Gastrocnemius medialis (tissue), 4 donors: ENCODE measurements around the gene TPSG1.

Source experiments
- POLR2A ChIP-seq, 2 donors: fragments of 450-650 bp; IDR thresholded peaks; one replicate each; pipeline ENCODE4 v1.6.1; 2017; ENCODE audit warnings: antibody characterized with exemption in 2 of 2, mild to moderate bottlenecking in 2 of 2, moderate library complexity in 2 of 2
- TF ChIP-seq, protein P1 (sequence below), 5 experiments: fragments of 450-650 bp in 3 of 5; fragments of 200-600 bp in 2 of 5; sonication (generic) in 2 of 5; IDR thresholded peaks in 4 of 5; conservative IDR thresholded peaks in 1 of 5; 1 replicate in 4 of 5; 2 replicates in 1 of 5; pipeline ENCODE4 v1.5.1; 2016 to 2019; ENCODE audit warnings: antibody characterized with exemption in 5 of 5, mild to moderate bottlenecking in 3 of 5, moderate library complexity in 3 of 5

GRCh38 chr16:1217526-1217925, 7.5 kb downstream of the TPSG1 start:
- no peak for TF ChIP-seq POLR2A (IDR thresholded peaks at IDR 0.05)
- TF ChIP-seq, protein P1, sequence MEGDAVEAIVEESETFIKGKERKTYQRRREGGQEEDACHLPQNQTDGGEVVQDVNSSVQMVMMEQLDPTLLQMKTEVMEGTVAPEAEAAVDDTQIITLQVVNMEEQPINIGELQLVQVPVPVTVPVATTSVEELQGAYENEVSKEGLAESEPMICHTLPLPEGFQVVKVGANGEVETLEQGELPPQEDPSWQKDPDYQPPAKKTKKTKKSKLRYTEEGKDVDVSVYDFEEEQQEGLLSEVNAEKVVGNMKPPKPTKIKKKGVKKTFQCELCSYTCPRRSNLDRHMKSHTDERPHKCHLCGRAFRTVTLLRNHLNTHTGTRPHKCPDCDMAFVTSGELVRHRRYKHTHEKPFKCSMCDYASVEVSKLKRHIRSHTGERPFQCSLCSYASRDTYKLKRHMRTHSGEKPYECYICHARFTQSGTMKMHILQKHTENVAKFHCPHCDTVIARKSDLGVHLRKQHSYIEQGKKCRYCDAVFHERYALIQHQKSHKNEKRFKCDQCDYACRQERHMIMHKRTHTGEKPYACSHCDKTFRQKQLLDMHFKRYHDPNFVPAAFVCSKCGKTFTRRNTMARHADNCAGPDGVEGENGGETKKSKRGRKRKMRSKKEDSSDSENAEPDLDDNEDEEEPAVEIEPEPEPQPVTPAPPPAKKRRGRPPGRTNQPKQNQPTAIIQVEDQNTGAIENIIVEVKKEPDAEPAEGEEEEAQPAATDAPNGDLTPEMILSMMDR (IDR thresholded peaks at IDR 0.05 in 4 of 5, conservative IDR thresholded peaks at IDR 0.05 in 1 of 5), result no peak
